ENCODE data around the gene CEP57. TPM values are rescaled to one million over a fixed set of nuclear protein-coding genes. Genes with fewer than 3 reads are reported as not detected.

Gene CEP57
- total RNA-seq: 34.2 and 45.2 TPM in 2 replicates

GRCh38 chr11:95790123-95790932, at the start of gene CEP57:
TSS of gene CEP57 (plus strand) at chr11:95790498. CDS start at chr11:95790699, 201 bp downstream.

GRCh38 chr11:95789506-95790122, 684 bp upstream of the CEP57 start, which contains the start of gene FAM76B:
TSS of gene FAM76B (minus strand) at chr11:95789782. CDS start at chr11:95789478, 304 bp downstream.

Other genes with a start within 250 kb of the CEP57 start
- gene FAM76B, start 716 bp upstream of the CEP57 start, total RNA-seq: 8.4 and 14.2 TPM in 2 replicates
- gene MTMR2, start 133.6 kb downstream of the CEP57 start, total RNA-seq: 11.3 and 20.5 TPM in 2 replicates